GM12878 (cell line): ENCODE data around the gene HMSD. TPM values are rescaled to one million over a fixed set of nuclear protein-coding genes. Genes with fewer than 3 reads are reported as not detected.
A peak's percentile ranks its signal among the peaks of the same experiment; 100 is the strongest.

Experiments used
- BCL11A ChIP-seq: IDR thresholded peaks from 2 replicates; pipeline ENCODE4 v1.6.1; 2011; ENCODE audit warnings: low read depth, low read length
- BHLHE40 ChIP-seq, 2 experiments: fragments of 450-650 bp in 1 of 2; IDR thresholded peaks; 2 replicates each; pipeline ENCODE4 v1.6.1; 2011 to 2017; ENCODE audit warnings: low read depth in 2 of 2, borderline replicate concordance in 1 of 2, improper control_type of control experiment in 1 of 2, low read length in 1 of 2, mild to moderate bottlenecking in 1 of 2
- HCFC1 ChIP-seq: fragments of 150-350 bp; IDR thresholded peaks from 2 replicates; pipeline ENCODE4 v1.6.1; 2014; ENCODE audit warnings: low read length
- MYC ChIP-seq: IDR thresholded peaks from 2 replicates; pipeline ENCODE4 v1.6.1; 2011; ENCODE audit warnings: mild to moderate bottlenecking, low read length, moderate library complexity, inconsistent platforms; ENCODE audit not compliant: insufficient read depth, insufficient replicate concordance, insufficient read length, severe bottlenecking
- PML ChIP-seq: IDR thresholded peaks from 2 replicates; pipeline ENCODE4 v1.6.1; 2012; ENCODE audit warnings: low read length, inconsistent platforms
- SMARCA5 ChIP-seq: fragments of 450-650 bp; IDR thresholded peaks from 2 replicates; pipeline ENCODE4 v1.6.1; 2017; ENCODE audit warnings: mild to moderate bottlenecking
- TCF3 ChIP-seq: IDR thresholded peaks from 2 replicates; pipeline ENCODE4 v1.6.1; 2012; ENCODE audit warnings: low read depth, mild to moderate bottlenecking, low read length, borderline replicate concordance; ENCODE audit not compliant: insufficient read depth
- ZZZ3 ChIP-seq: IDR thresholded peaks from 2 replicates; pipeline ENCODE4 v1.6.1; 2011; ENCODE audit warnings: low read depth; ENCODE audit not compliant: control insufficient read depth, insufficient read length
- polyA plus RNA-seq, 11 experiments: library from polyadenylated mRNA; depleted of rRNA in 4 of 11; unstranded in 6 of 11; stranded (reverse) in 5 of 11; fragments of >200 nt; fragmentation: Nextera tagmentation in 4 of 11; fragmentation: Illumina TruSeq in 1 of 11; extraction: Ambion mirVana in 4 of 11; extraction: Trizol in 1 of 11; gene quantifications; 1 replicate in 1 of 11; 2 replicates in 10 of 11; pipeline versions ENCODE4 v1.2.1 to v1.2.3, GENCODE V29; 2011 to 2016; ENCODE audit warnings: inconsistent platforms in 2 of 11, missing spikeins in 2 of 11, low read depth in 1 of 11
- total RNA-seq, 4 experiments: library from RNA; depleted of rRNA in 3 of 4; stranded (reverse); fragments of >200 nt in 3 of 4; fragmentation: Illumina TruSeq in 1 of 4; extraction: Trizol in 1 of 4; gene quantifications; 2 replicates each; pipeline versions ENCODE4 v1.2.1 to v1.2.3, GENCODE V29; 2013 to 2021
- TF ChIP-seq, protein P1 (sequence below): IDR thresholded peaks from 2 replicates; pipeline ENCODE4 v1.6.1; 2012; ENCODE audit warnings: low read length, inconsistent platforms
- TF ChIP-seq, protein P2 (sequence below): fragments of 450-650 bp; IDR thresholded peaks from 2 replicates; pipeline ENCODE4 v1.6.1; 2016; ENCODE audit warnings: mild to moderate bottlenecking
- TF ChIP-seq, protein P3 (sequence below): fragments of 450-650 bp; IDR thresholded peaks from 2 replicates; pipeline ENCODE4 v1.6.1; 2018; ENCODE audit warnings: borderline replicate concordance, mild to moderate bottlenecking; ENCODE audit not compliant: partially characterized antibody
- TF ChIP-seq, protein P4 (sequence below): IDR thresholded peaks from 2 replicates; pipeline ENCODE4 v1.6.1; 2011; ENCODE audit warnings: borderline replicate concordance, low read depth, mild to moderate bottlenecking, moderate library complexity, low read length; ENCODE audit not compliant: insufficient read depth, poor library complexity, severe bottlenecking
- TF ChIP-seq, protein P5 (sequence below): IDR thresholded peaks from 2 replicates; pipeline ENCODE4 v1.6.1; 2011; ENCODE audit warnings: low read depth, mild to moderate bottlenecking, low read length, moderate library complexity, borderline replicate concordance; ENCODE audit errors: extremely low read depth
- TF ChIP-seq, protein P6 (sequence below): IDR thresholded peaks from 2 replicates; pipeline ENCODE4 v1.6.1; 2012; ENCODE audit warnings: improper control_type of control experiment, low read depth, low read length; ENCODE audit not compliant: insufficient replicate concordance

HMSD gene
- total and polyA plus RNA-seq, 10 of the 15 experiments (the other 5 are each of a cell fraction or from before 2014, with no cell fraction given): 11.7 to 83.9 (median 37.8) TPM

DNA sequence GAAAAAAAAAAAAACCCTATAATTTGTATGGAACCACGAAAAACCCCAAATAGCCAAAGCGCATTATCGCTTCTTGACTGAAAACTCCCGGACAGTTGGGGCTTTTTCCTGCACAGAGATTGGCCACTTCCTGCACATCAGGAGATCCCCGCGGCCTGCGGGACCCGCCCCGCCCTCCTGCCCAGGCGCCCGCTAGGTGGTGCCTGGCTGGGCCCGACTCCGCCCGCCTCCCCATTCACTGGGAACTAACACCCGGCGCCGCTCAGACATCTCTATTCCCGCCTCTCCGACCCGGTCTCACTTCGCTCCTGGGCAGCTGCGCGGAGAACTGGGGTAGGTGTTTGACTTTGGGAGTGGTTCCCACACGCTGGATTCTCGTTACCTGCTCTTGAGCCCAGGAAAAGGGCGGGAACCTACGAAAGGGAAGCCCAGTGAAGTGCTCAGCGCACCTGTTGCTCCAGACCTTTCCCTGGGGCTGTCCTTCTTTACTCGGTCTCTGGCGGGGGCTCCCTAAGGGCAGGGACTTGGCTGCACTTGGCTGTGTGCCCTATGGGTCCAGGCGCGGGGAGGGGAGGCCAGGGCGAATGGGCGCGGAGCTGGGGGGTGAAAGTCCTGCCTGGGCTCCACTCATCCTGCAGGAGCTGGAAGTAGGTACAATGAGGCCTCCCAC, at the start of gene HMSD (continued):
- no peak for TF ChIP-seq BHLHE40 (IDR thresholded peaks at IDR 0.05; ENCODE audit: borderline replicate concordance in 1 of 2, low read depth in 2 of 2, low read length in 1 of 2)
- TF ChIP-seq, protein P1, sequence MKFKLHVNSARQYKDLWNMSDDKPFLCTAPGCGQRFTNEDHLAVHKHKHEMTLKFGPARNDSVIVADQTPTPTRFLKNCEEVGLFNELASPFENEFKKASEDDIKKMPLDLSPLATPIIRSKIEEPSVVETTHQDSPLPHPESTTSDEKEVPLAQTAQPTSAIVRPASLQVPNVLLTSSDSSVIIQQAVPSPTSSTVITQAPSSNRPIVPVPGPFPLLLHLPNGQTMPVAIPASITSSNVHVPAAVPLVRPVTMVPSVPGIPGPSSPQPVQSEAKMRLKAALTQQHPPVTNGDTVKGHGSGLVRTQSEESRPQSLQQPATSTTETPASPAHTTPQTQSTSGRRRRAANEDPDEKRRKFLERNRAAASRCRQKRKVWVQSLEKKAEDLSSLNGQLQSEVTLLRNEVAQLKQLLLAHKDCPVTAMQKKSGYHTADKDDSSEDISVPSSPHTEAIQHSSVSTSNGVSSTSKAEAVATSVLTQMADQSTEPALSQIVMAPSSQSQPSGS: no peak
- no peak for TF ChIP-seq MYC
- TF ChIP-seq, protein P2, sequence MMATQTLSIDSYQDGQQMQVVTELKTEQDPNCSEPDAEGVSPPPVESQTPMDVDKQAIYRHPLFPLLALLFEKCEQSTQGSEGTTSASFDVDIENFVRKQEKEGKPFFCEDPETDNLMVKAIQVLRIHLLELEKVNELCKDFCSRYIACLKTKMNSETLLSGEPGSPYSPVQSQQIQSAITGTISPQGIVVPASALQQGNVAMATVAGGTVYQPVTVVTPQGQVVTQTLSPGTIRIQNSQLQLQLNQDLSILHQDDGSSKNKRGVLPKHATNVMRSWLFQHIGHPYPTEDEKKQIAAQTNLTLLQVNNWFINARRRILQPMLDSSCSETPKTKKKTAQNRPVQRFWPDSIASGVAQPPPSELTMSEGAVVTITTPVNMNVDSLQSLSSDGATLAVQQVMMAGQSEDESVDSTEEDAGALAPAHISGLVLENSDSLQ: peak; percentile 35; the same call in 1 of the 2 replicates
- no peak for TF ChIP-seq HCFC1
- 0 out of 2 replicates have a peak, but pooled peaks have one; percentile 23 for TF ChIP-seq TCF3
- TF ChIP-seq PML: no peak
- TF ChIP-seq, protein P3, sequence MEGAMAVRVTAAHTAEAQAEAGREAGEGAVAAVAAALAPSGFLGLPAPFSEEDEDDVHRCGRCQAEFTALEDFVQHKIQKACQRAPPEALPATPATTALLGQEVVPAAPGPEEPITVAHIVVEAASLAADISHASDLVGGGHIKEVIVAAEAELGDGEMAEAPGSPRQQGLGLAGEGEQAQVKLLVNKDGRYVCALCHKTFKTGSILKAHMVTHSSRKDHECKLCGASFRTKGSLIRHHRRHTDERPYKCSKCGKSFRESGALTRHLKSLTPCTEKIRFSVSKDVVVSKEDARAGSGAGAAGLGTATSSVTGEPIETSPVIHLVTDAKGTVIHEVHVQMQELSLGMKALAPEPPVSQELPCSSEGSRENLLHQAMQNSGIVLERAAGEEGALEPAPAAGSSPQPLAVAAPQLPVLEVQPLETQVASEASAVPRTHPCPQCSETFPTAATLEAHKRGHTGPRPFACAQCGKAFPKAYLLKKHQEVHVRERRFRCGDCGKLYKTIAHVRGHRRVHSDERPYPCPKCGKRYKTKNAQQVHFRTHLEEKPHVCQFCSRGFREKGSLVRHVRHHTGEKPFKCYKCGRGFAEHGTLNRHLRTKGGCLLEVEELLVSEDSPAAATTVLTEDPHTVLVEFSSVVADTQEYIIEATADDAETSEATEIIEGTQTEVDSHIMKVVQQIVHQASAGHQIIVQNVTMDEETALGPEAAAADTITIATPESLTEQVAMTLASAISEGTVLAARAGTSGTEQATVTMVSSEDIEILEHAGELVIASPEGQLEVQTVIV: no peak
- TF ChIP-seq, protein P4, sequence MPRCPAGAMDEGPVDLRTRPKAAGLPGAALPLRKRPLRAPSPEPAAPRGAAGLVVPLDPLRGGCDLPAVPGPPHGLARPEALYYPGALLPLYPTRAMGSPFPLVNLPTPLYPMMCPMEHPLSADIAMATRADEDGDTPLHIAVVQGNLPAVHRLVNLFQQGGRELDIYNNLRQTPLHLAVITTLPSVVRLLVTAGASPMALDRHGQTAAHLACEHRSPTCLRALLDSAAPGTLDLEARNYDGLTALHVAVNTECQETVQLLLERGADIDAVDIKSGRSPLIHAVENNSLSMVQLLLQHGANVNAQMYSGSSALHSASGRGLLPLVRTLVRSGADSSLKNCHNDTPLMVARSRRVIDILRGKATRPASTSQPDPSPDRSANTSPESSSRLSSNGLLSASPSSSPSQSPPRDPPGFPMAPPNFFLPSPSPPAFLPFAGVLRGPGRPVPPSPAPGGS: peak; percentile 65
- no peak for TF ChIP-seq SMARCA5
- TF ChIP-seq, protein P5, sequence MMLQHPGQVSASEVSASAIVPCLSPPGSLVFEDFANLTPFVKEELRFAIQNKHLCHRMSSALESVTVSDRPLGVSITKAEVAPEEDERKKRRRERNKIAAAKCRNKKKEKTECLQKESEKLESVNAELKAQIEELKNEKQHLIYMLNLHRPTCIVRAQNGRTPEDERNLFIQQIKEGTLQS: no peak
- TF ChIP-seq BCL11A: 0 out of 2 replicates have a peak, but pooled peaks have one; percentile 45
- no peak for TF ChIP-seq ZZZ3
- TF ChIP-seq, protein P6, sequence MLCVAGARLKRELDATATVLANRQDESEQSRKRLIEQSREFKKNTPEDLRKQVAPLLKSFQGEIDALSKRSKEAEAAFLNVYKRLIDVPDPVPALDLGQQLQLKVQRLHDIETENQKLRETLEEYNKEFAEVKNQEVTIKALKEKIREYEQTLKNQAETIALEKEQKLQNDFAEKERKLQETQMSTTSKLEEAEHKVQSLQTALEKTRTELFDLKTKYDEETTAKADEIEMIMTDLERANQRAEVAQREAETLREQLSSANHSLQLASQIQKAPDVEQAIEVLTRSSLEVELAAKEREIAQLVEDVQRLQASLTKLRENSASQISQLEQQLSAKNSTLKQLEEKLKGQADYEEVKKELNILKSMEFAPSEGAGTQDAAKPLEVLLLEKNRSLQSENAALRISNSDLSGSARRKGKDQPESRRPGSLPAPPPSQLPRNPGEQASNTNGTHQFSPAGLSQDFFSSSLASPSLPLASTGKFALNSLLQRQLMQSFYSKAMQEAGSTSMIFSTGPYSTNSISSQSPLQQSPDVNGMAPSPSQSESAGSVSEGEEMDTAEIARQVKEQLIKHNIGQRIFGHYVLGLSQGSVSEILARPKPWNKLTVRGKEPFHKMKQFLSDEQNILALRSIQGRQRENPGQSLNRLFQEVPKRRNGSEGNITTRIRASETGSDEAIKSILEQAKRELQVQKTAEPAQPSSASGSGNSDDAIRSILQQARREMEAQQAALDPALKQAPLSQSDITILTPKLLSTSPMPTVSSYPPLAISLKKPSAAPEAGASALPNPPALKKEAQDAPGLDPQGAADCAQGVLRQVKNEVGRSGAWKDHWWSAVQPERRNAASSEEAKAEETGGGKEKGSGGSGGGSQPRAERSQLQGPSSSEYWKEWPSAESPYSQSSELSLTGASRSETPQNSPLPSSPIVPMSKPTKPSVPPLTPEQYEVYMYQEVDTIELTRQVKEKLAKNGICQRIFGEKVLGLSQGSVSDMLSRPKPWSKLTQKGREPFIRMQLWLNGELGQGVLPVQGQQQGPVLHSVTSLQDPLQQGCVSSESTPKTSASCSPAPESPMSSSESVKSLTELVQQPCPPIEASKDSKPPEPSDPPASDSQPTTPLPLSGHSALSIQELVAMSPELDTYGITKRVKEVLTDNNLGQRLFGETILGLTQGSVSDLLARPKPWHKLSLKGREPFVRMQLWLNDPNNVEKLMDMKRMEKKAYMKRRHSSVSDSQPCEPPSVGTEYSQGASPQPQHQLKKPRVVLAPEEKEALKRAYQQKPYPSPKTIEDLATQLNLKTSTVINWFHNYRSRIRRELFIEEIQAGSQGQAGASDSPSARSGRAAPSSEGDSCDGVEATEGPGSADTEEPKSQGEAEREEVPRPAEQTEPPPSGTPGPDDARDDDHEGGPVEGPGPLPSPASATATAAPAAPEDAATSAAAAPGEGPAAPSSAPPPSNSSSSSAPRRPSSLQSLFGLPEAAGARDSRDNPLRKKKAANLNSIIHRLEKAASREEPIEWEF: no peak
